ENCODE data around the gene ADH1A. TPM values are rescaled to one million over a fixed set of nuclear protein-coding genes. Genes with fewer than 3 reads are reported as not detected.

ADH1A gene
- total and polyA plus RNA-seq, 2 of the 13 experiments (the other 11 are each of a cell fraction or from before 2014, with no cell fraction given) = 0.13 TPM; not detected in 1

GRCh38 chr4:99281261-99281660, 9.5 kb downstream of the ADH1A start (continued):
- no peak for TF ChIP-seq AKNA (CRISPR knock-in tag; IDR thresholded peaks at IDR 0.05; ENCODE audit: borderline replicate concordance)
- no peak for TF ChIP-seq ZNF414 (CRISPR knock-in tag; IDR thresholded peaks at IDR 0.05)
- no peak for TF ChIP-seq JARID2 (CRISPR knock-in tag; IDR thresholded peaks at IDR 0.05; ENCODE audit: insufficient replicate concordance)
- TF ChIP-seq POLR2A (IDR thresholded peaks at IDR 0.05; ENCODE audit: insufficient read depth in 1 of 2, low read depth in 2 of 2, low read length in 2 of 2) = no peak
- TF ChIP-seq MAX (IDR thresholded peaks at IDR 0.05) = no peak
- TF ChIP-seq ZNF704 (CRISPR knock-in tag; IDR thresholded peaks at IDR 0.05; ENCODE audit: borderline replicate concordance) = no peak
- no peak for TF ChIP-seq ZNF430 (CRISPR knock-in tag; IDR thresholded peaks at IDR 0.05)
- TF ChIP-seq EP300 (IDR thresholded peaks at IDR 0.05; ENCODE audit: low read depth in 2 of 2, low read length in 2 of 2) = no peak
- no peak for TF ChIP-seq EP300 (CRISPR knock-in tag; IDR thresholded peaks at IDR 0.05; ENCODE audit: borderline replicate concordance)
- no peak for TF ChIP-seq SMARCE1 (IDR thresholded peaks at IDR 0.05; ENCODE audit: borderline replicate concordance)
- TF ChIP-seq POLR2AphosphoS2 (IDR thresholded peaks at IDR 0.05; ENCODE audit: low read depth, low read length) = no peak
- no peak for TF ChIP-seq ZFYVE20 (CRISPR knock-in tag; IDR thresholded peaks at IDR 0.05; ENCODE audit: borderline replicate concordance, low read depth)
- no peak for TF ChIP-seq ZHX1 (CRISPR knock-in tag; IDR thresholded peaks at IDR 0.05; ENCODE audit: low read depth)
- TF ChIP-seq RBM22 (optimal IDR thresholded peaks at IDR 0.05; ENCODE audit: low read length) = no peak
- TF ChIP-seq NCOR1 (IDR thresholded peaks at IDR 0.05; ENCODE audit: borderline replicate concordance, low read length) = no peak
- no peak for TF ChIP-seq TAF15 (IDR thresholded peaks at IDR 0.05; ENCODE audit: low read depth, low read length, poor library complexity, severe bottlenecking)
- TF ChIP-seq DPF2 (CRISPR knock-in tag; IDR thresholded peaks at IDR 0.05; ENCODE audit: borderline replicate concordance, low read depth) = no peak

Measured in HepG2 (cell line).